Mesenchymal stem cell (in vitro differentiated cells and primary cell): ENCODE measurements around the gene C1orf53.

Experiments
- DNase-seq: peaks from one replicate; pipeline ENCODE4 v3.0.0-alpha.2; 2013
- H2AFZ ChIP-seq: one replicate; pipeline ENCODE4 v1.6.1; 2013; ENCODE audit warnings: low read depth, mild to moderate bottlenecking, control low read depth, inconsistent platforms, low read length, moderate library complexity
- H2AK5ac ChIP-seq: 2 replicates; pipeline ENCODE4 v1.6.1; 2013; ENCODE audit warnings: low read length, moderate library complexity, mild to moderate bottlenecking, inconsistent platforms; ENCODE audit not compliant: severe bottlenecking
- H2BK120ac ChIP-seq: one replicate; pipeline ENCODE4 v1.6.1; 2013; ENCODE audit warnings: low read depth, mild to moderate bottlenecking, inconsistent platforms, low read length, moderate library complexity
- H2BK12ac ChIP-seq, 2 experiments: one replicate each; pipeline ENCODE4 v1.6.1; 2013; ENCODE audit warnings: inconsistent platforms in 2 of 2, low read length in 2 of 2, mild to moderate bottlenecking in 2 of 2, moderate library complexity in 2 of 2, control low read depth in 1 of 2
- H2BK15ac ChIP-seq: one replicate; pipeline ENCODE4 v1.6.1; 2013; ENCODE audit warnings: mild to moderate bottlenecking, low read depth, inconsistent platforms; ENCODE audit not compliant: poor library complexity, severe bottlenecking
- H2BK5ac ChIP-seq: 2 replicates; pipeline ENCODE4 v1.6.1; 2013; ENCODE audit warnings: low read depth, mild to moderate bottlenecking, low read length, control low read depth, inconsistent platforms; ENCODE audit not compliant: poor library complexity, severe bottlenecking
- H3K14ac ChIP-seq, 2 experiments: one replicate each; pipeline ENCODE4 v1.6.1; 2013; ENCODE audit warnings: inconsistent platforms in 2 of 2, low read length in 2 of 2, control low read depth in 1 of 2, mild to moderate bottlenecking in 1 of 2, moderate library complexity in 1 of 2
- H3K18ac ChIP-seq, 2 experiments: one replicate each; pipeline ENCODE4 v1.6.1; 2013; ENCODE audit warnings: inconsistent platforms in 2 of 2, low read length in 2 of 2, control low read depth in 1 of 2, low read depth in 1 of 2, mild to moderate bottlenecking in 1 of 2
- H3K23ac ChIP-seq, 2 experiments: one replicate each; pipeline ENCODE4 v1.6.1; 2013; ENCODE audit warnings: inconsistent platforms in 2 of 2, low read length in 2 of 2, mild to moderate bottlenecking in 2 of 2, moderate library complexity in 2 of 2, control low read depth in 1 of 2
- H3K27ac ChIP-seq: 2 replicates; pipeline ENCODE4 v1.5.1; 2013; ENCODE audit warnings: mild to moderate bottlenecking, moderate library complexity, low read length, control low read depth, inconsistent platforms; ENCODE audit not compliant: poor library complexity, severe bottlenecking
- H3K27me3 ChIP-seq, 2 experiments: 2 replicates each; pipeline versions ENCODE4 v1.6.1 to v1.7.0; 2013; ENCODE audit warnings: low read length in 2 of 2, mild to moderate bottlenecking in 2 of 2, moderate library complexity in 2 of 2, control low read depth in 1 of 2, inconsistent platforms in 1 of 2; ENCODE audit not compliant: control insufficient read depth in 1 of 2, insufficient read depth in 1 of 2
- H3K36me3 ChIP-seq, 2 experiments: 2 replicates each; pipeline versions ENCODE4 v1.6.1 to v1.7.0; 2013; ENCODE audit warnings: low read length in 2 of 2, control low read depth in 1 of 2, inconsistent platforms in 1 of 2, low read depth in 1 of 2, mild to moderate bottlenecking in 1 of 2; ENCODE audit not compliant: insufficient read depth in 2 of 2, control insufficient read depth in 1 of 2
- H3K4ac ChIP-seq, 2 experiments: one replicate each; pipeline ENCODE4 v1.6.1; 2013; ENCODE audit warnings: inconsistent platforms in 2 of 2, low read length in 2 of 2, mild to moderate bottlenecking in 2 of 2, moderate library complexity in 2 of 2, control low read depth in 1 of 2, low read depth in 1 of 2
- H3K4me1 ChIP-seq: 2 replicates; pipeline ENCODE4 v1.6.1; 2013; ENCODE audit warnings: low read depth, low read length, control low read depth; ENCODE audit not compliant: control insufficient read depth, insufficient read depth
- H3K4me2 ChIP-seq: 2 replicates; pipeline ENCODE4 v1.6.1; 2013; ENCODE audit warnings: low read length, mild to moderate bottlenecking, inconsistent platforms; ENCODE audit not compliant: poor library complexity, severe bottlenecking
- H3K4me3 ChIP-seq, 2 experiments: 2 replicates each; pipeline versions ENCODE4 v1.5.1 to v1.7.0; 2013; ENCODE audit warnings: low read length in 2 of 2, mild to moderate bottlenecking in 2 of 2, control low read depth in 1 of 2, low read depth in 1 of 2; ENCODE audit not compliant: insufficient read depth in 1 of 2
- H3K79me1 ChIP-seq: replicated peaks from 2 replicates; pipeline ENCODE4 v1.6.1; 2013; ENCODE audit warnings: mild to moderate bottlenecking, control low read depth, low read length, inconsistent platforms; ENCODE audit not compliant: poor library complexity, severe bottlenecking
- H3K9ac ChIP-seq: 2 replicates; pipeline ENCODE4 v1.7.0; 2013; ENCODE audit warnings: mild to moderate bottlenecking, low read length, moderate library complexity
- H3K9me3 ChIP-seq: 2 replicates; pipeline ENCODE4 v1.7.0; 2013; ENCODE audit warnings: mild to moderate bottlenecking, low read length; ENCODE audit not compliant: control insufficient read depth
- H4K8ac ChIP-seq: one replicate; pipeline ENCODE4 v1.6.1; 2013; ENCODE audit warnings: inconsistent platforms, mild to moderate bottlenecking, low read length, moderate library complexity
- H4K91ac ChIP-seq: one replicate; pipeline ENCODE4 v1.6.1; 2013; ENCODE audit warnings: mild to moderate bottlenecking, low read length, inconsistent platforms
- WGBS: methylation state at CpG from one replicate; pipeline ENCODE4 v1.1.7; 2013; ENCODE audit warnings: mixed read lengths; 5-methylcytosine and 5-hydroxymethylcytosine counted together

C1orf53 gene

GRCh38 chr1:197919346-197920066 lies 17.1 kb downstream of the C1orf53 start:
- peaks cover 4% of the 10 kb centered on the region for H3K9me3 ChIP-seq
- no peak overlapping the region for H2BK120ac ChIP-seq
- no peak overlapping the region for H2BK12ac ChIP-seq
- H3K27ac ChIP-seq, result no peak overlapping the region
- no peak overlapping the region for H4K91ac ChIP-seq
- H3K23ac ChIP-seq, result peak overlapping the region in 1 of 2 experiments; percentile 70
- no peak overlapping the region for H4K8ac ChIP-seq
- DNase-seq, result no peak
- H2AFZ ChIP-seq, result no peak overlapping the region
- H3K36me3 ChIP-seq, result no peaks in the 10 kb centered on the region
- peak overlapping the region; percentile 21 for H3K4me2 ChIP-seq
- no peak overlapping the region for H2AK5ac ChIP-seq
- peaks cover 30% of the 10 kb centered on the region for H3K4me1 ChIP-seq
- H3K9ac ChIP-seq, result no peak overlapping the region
- H3K4ac ChIP-seq, result no peak overlapping the region
- no peak overlapping the region for H3K4me3 ChIP-seq
- H3K18ac ChIP-seq, result no peak overlapping the region
- no peaks in the 10 kb centered on the region for H3K79me1 ChIP-seq
- H2BK5ac ChIP-seq, result no peak overlapping the region
- no peak overlapping the region for H3K14ac ChIP-seq
- H3K27me3 ChIP-seq, result peaks cover 86 to 89% of the 10 kb centered on the region in 2 experiments
- 9% methylated on average over 33 of the region's 35 CpGs for WGBS
- no peak overlapping the region for H2BK15ac ChIP-seq

- Histone ChIP-seq H3K79me1 (no peaks in the 10 kb centered on the region), H3K4ac (no peak overlapping the region), H2AK5ac (no peak overlapping the region), H3K23ac (no peak overlapping the region), H3K4me2 (no peak overlapping the region), H2AFZ (no peak overlapping the region), H2BK12ac (no peak overlapping the region), H3K27me3 (peaks cover 81 to 83% of the 10 kb centered on the region in 2 experiments), H3K9me3 (peaks cover 4% of the 10 kb centered on the region), H2BK120ac (no peak overlapping the region), H4K8ac (no peak overlapping the region), H3K14ac (no peak overlapping the region), H2BK15ac (no peak overlapping the region), H2BK5ac (no peak overlapping the region), H4K91ac (no peak overlapping the region), H3K9ac (no peak overlapping the region), H3K4me1 (peaks cover 30% of the 10 kb centered on the region), H3K27ac (no peak overlapping the region), H3K4me3 (no peak overlapping the region), H3K36me3 (no peaks in the 10 kb centered on the region), H3K18ac (no peak overlapping the region)
- no peak for DNase-seq
- 0% methylated on average over 7 of the region's 11 CpGs for WGBS
Measured at GRCh38 chr1:197920067-197920396, 17.6 kb downstream of the C1orf53 start.

DNA sequence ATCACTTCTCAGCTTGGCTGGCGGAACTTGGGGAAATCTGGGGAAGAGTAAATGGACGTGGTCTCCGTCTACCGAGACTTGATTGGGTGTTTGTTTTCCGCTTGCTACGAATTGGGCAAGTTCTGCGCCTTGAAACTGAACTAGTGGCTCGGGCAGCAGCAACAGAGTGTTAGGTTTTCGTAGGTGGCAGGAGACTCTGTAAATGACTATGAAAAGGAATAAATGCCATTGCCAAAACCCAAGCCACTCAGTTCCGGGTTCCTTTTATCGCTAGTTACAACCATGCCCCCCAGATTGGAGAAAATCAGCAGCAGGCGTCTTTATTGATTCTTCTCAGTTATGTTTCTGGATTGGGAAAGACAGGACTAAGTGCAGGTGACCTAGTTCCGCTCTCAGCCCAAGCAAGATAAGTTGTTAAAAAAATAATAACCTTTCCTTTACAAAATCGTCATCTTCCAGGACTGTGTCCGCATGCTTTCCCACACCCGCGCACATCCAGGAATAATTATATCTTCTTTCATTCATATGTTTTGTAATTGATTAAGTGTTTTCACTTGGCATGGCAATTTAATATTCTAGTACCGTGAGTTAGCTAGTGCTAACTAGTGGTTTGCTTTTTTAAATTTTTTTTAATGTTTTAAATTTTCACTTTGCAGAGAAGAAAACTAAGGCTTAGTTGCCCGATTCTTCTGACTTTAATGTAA lies 18.1 kb downstream of the C1orf53 start:
- H3K4me2 ChIP-seq, result no peak overlapping the region
- H2BK120ac ChIP-seq, result no peak overlapping the region
- no peak overlapping the region for H3K4me3 ChIP-seq
- no peak overlapping the region for H3K27ac ChIP-seq
- H3K36me3 ChIP-seq, result no peaks in the 10 kb centered on the region
- no peak overlapping the region for H4K8ac ChIP-seq
- DNase-seq, result no peak
- H2AFZ ChIP-seq, result no peak overlapping the region
- 9% methylated on average over 14 of the region's 19 CpGs for WGBS
- H4K91ac ChIP-seq, result no peak overlapping the region
- H3K14ac ChIP-seq, result no peak overlapping the region
- H3K4ac ChIP-seq, result no peak overlapping the region
- no peak overlapping the region for H2AK5ac ChIP-seq
- H3K27me3 ChIP-seq, result peaks cover 79 to 81% of the 10 kb centered on the region in 2 experiments
- H2BK15ac ChIP-seq, result no peak overlapping the region
- no peak overlapping the region for H2BK12ac ChIP-seq
- H3K4me1 ChIP-seq, result peaks cover 30% of the 10 kb centered on the region
- no peak overlapping the region for H3K23ac ChIP-seq
- H3K9ac ChIP-seq, result no peak overlapping the region
- H3K79me1 ChIP-seq, result no peaks in the 10 kb centered on the region
- no peak overlapping the region for H3K18ac ChIP-seq
- H3K9me3 ChIP-seq, result peaks cover 4% of the 10 kb centered on the region
- H2BK5ac ChIP-seq, result no peak overlapping the region

GRCh38 chr1:197921235-197922069 lies 19.0 kb downstream of the C1orf53 start:
- H3K4me2 ChIP-seq, result peak overlapping the region; percentile 30
- no peak overlapping the region for H3K27ac ChIP-seq
- peaks cover 76 to 77% of the 10 kb centered on the region in 2 experiments for H3K27me3 ChIP-seq
- H2BK120ac ChIP-seq, result no peak overlapping the region
- peaks cover 22% of the 10 kb centered on the region for H3K4me1 ChIP-seq
- no peak for DNase-seq
- no peak overlapping the region for H3K14ac ChIP-seq
- no peak overlapping the region for H2AFZ ChIP-seq
- no peak overlapping the region for H3K9ac ChIP-seq
- no peak overlapping the region for H2BK5ac ChIP-seq
- no peak overlapping the region for H4K91ac ChIP-seq
- H3K79me1 ChIP-seq, result no peaks in the 10 kb centered on the region
- H2BK12ac ChIP-seq, result no peak overlapping the region
- no peak overlapping the region for H2BK15ac ChIP-seq
- no peak overlapping the region for H3K4ac ChIP-seq
- H3K9me3 ChIP-seq, result peaks cover 4% of the 10 kb centered on the region
- H3K23ac ChIP-seq, result no peak overlapping the region
- no peaks in the 10 kb centered on the region for H3K36me3 ChIP-seq
- H3K4me3 ChIP-seq, result no peak overlapping the region
- H3K18ac ChIP-seq, result no peak overlapping the region
- 9% methylated on average over 28 of the region's 33 CpGs for WGBS
- no peak overlapping the region for H4K8ac ChIP-seq
- no peak overlapping the region for H2AK5ac ChIP-seq
